Measurements from ENCODE around the gene BTBD9.

The BTBD9 gene

GRCh38 chr6:38171997-38172738 is 467.6 kb downstream of the BTBD9 start:
- no peak for DNase-seq

GRCh38 chr6:38170666-38171355 is 468.9 kb downstream of the BTBD9 start:
- no peak for DNase-seq

GRCh38 chr6:38169977-38170526 is 469.7 kb downstream of the BTBD9 start:
- no peak for DNase-seq

- DNase-seq: peak in 1 of 2 experiments; percentile 15
Measured at GRCh38 chr6:38169221-38169976, 470.3 kb downstream of the BTBD9 start.

GRCh38 chr6:38168699-38169098 is 471.0 kb downstream of the BTBD9 start:
- DNase-seq: no peak

- DNase-seq: no peak
Measured at GRCh38 chr6:38168126-38168525, 471.6 kb downstream of the BTBD9 start.

GRCh38 chr6:38167598-38167997 is 472.1 kb downstream of the BTBD9 start:
- DNase-seq: no peak

GRCh38 chr6:38166411-38167240 is 473.1 kb downstream of the BTBD9 start:
- DNase-seq: no peak

- DNase-seq: no peak
Measured at GRCh38 chr6:38164671-38165108, 475.0 kb downstream of the BTBD9 start.

GRCh38 chr6:38164131-38164481 is 475.6 kb downstream of the BTBD9 start:
- DNase-seq: no peak

GRCh38 chr6:38163186-38164130 is 476.3 kb downstream of the BTBD9 start:
- no peak for DNase-seq

GRCh38 chr6:38162493-38163185 is 477.1 kb downstream of the BTBD9 start:
- no peak for DNase-seq

GRCh38 chr6:38161754-38162492 is 477.8 kb downstream of the BTBD9 start:
- DNase-seq: no peak

- no peak for DNase-seq
Measured at GRCh38 chr6:38161331-38161730, 478.4 kb downstream of the BTBD9 start.

GRCh38 chr6:38160831-38161230 is 478.9 kb downstream of the BTBD9 start:
- no peak for DNase-seq

- DNase-seq: no peak
Measured at GRCh38 chr6:38159596-38159995, 480.1 kb downstream of the BTBD9 start.

GRCh38 chr6:38158762-38159350 is 480.9 kb downstream of the BTBD9 start:
- no peak for DNase-seq

GRCh38 chr6:38157905-38158304 is 481.8 kb downstream of the BTBD9 start:
- no peak for DNase-seq

GRCh38 chr6:38156818-38157565 is 482.7 kb downstream of the BTBD9 start:
- no peak for DNase-seq

Data from NCI-H1930 (cell line).